Measurements from ENCODE around the gene GPR89A. TPM values are rescaled to one million over a fixed set of nuclear protein-coding genes. Genes with fewer than 3 reads are reported as not detected.
"Not testable (repeated sequence)": the region's sequence is repeated elsewhere in the genome, so short reads cannot be mapped to it uniquely, and the experiment has no call there.

The GPR89A gene
- polyA plus RNA-seq, 1 donor = 11.3 TPM

DNA sequence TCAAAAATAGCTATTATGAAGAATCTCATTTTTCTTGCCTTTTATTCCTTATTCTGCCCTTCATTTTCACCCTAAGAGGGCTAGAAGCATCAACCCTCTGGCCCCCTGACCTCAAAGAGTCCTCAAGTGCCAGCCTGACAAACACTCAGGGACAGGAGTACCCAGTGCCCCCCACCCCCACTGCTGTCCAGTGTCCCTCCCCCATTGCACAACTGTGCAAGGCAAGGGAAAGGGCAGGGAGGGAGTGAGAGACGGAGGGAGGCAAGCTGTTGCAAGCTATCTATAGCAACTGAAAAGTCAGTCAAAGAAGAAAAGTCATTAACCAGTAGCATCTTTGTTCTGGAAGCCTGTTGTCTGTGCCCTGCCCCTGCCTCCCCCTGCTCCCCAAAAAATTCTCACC is 78.3 kb downstream of the GPR89A start:
- DNase-seq (ENCODE audit: low read depth) = not testable (repeated sequence)

DNA sequence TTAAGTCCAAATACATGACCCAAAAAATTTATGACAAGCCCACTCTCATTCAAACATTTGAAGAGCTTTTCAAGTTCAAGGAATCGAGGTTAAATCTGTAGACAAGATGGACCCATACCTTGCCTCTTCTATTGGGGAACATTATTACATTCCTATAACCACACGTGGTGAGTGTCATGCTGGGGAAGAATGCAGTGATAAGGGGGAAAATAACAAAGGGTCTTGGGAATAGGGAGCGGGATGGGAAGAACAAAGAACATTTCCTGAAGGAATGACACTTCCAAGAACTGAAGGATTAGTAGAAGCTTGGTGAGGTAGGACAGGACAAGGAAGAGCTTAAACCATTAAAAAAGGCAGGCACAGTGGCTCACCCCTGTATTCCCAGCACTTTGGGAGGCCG is 80.5 kb downstream of the GPR89A start:
- DNase-seq (ENCODE audit: low read depth) = no peak

DNA sequence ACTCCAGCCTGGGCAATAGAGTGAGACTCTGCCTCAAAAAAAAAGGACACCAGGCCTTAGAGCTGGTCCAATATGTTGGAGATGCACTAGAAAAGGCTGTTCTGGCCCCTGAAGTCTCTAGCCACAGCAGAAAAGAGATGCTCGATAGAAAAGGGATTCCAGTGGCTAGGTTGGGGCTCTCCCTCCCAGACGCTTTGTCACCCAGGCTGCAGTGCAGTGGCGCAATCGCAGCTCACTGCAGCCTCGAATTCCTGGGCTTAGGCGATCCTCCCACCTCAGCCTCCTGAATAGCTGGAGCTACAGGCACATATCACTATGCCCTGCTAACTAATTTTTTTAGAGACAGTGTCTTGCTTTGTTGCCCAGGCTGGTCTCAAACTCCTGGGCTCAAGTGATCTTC is 81.1 kb downstream of the GPR89A start:
- no peak for DNase-seq (ENCODE audit: low read depth)

DNA sequence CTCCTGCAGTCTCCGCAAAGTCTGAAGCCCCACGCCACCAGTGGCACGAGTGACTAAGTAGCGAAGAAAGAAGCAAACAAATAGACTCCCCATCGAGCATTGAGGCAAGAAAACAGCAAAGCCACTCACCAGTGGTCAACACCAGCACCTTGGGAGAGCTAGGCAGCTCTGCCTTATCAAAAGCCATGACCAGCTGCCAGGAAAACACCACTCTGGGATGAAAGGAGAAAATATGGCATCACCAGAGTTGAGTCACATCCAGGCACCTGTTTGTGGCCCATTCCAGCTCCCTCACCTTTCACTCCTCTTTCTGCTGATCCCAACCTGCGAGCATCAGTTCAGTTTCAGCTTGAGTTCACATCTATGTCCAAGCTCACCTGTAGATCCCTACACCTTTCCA is 82.1 kb downstream of the GPR89A start:
- no peak for DNase-seq (ENCODE audit: low read depth)

DNA sequence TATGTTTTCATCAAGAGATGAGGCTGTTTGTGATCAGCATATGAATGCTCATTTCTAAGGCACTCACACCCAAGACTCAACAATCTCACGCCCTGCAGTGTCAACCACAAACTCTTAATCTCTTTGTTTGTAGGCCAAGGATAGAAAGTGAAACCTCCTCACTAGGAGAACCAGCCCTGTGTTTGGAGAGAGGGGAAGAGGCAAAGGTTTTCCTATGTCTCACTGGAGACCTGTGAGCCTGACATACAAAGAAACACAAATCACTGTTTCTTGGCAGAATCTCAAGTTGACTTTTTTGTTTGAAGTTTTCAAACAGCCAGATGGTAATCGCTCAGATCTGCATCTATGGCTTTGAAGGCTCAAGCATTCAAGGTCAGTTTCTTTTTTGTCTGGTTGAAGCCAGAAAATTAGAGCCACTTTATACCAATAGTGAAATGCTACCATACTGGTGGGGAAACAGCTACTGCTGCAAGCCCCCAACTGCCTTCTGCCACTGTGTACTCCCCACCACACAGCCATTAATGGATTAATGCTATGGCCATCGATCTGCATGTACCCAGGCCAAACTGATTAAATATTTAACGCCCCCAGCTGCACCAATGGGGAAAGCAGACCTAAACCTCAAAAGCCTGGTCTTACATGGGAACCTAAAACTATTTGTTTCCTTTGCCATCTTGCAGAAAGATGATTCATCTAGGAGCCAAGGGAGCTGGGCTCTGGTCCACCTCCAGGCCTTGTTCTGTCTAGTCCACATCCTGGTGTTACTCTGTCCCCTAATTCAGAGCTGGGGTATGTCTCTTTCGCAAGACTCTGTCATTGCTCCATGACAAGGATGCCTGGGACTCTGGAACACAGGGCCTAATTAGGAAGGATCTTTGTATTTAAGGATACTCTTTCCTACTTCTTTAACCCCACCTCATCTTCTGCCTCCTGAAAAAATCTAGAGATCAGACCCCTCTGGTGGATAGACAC is 83.1 kb downstream of the GPR89A start:
- DNase-seq (ENCODE audit: low read depth) = no peak

DNA sequence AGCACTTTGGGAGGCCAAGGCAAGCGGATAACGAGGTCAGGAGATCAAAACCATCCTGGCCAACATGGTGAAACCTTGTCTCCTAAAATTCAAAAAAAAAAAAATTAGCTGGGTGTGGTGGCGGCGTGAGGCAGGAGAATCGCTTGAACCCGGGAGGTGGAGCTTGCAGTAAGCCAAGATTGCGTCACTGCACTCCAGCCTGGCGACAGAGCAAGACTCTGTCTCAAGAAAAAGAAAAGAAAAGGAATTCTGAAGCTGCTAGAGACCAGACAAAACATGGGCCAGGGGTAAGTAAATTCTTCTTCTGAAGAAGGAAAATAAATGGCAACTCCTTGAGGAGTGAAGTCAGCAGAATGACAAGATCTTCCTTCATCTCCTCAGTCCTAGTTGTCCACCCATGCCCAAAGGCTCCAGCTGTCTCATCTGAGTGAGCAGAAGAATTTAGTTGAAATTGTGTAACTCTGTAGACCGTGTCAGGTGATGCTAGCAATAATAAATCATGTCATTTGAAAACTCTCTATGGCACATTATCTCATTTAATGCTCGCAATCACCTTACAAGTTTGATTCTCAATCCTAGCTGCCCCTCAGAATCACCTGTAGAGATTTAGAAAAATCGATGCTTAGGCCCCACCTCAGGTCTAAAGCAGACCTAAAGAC is 85.1 kb downstream of the GPR89A start:
- DNase-seq (ENCODE audit: low read depth) = no peak

DNA sequence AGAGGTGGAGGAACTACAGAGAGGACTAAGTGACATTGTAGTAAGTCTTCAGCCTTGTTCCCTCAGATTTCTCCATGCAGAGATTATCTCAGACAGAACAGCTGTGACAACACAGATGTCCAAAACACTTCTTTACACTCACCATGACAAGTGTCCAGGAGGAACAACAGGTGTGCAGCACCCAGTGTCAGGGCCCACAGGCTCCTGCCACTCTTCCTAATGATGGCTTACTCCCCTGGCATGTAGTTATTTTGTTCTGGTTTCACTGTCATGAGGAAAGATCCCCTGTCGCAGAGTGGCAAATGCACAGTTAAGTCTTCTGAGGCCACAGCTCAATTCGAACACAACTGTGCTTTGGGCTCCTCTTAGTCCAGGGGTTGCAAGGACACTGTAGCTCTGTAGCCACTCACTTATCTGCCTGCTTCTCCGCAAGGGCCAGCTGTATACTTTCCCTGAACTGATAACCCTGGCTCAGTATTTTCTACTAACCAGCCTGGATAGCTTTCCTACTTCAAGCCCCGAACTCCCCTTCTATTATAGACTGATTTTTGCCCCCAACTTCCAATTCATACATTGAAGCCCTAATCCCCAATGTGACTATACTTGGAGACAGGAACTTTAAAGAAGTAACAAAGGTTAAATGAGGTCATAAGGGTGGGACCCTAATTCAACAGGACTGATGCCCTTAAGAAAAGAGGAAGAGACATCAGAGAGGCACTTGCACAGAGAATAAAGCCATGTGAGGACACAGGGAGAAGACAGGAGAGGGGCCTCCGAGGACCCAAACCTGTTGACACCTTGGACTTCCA is 88.2 kb downstream of the GPR89A start:
- no peak for DNase-seq (ENCODE audit: low read depth)

DNA sequence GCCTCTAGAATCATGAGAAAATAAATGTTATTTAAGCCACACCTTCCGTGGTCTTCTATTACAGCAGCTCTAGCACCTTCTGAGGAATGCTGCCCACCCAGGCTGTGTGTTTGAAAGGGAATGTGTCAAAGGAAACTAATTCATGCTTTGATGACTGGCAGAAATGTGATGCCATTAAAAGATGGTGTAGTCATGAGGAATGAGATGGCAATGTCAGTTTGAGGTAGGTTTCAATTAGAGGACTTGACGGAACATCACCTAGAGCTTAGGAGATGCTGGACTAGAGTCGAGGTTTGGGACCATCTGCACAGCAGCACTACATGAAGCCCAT is 88.8 kb downstream of the GPR89A start:
- DNase-seq (ENCODE audit: low read depth) = no peak

DNA sequence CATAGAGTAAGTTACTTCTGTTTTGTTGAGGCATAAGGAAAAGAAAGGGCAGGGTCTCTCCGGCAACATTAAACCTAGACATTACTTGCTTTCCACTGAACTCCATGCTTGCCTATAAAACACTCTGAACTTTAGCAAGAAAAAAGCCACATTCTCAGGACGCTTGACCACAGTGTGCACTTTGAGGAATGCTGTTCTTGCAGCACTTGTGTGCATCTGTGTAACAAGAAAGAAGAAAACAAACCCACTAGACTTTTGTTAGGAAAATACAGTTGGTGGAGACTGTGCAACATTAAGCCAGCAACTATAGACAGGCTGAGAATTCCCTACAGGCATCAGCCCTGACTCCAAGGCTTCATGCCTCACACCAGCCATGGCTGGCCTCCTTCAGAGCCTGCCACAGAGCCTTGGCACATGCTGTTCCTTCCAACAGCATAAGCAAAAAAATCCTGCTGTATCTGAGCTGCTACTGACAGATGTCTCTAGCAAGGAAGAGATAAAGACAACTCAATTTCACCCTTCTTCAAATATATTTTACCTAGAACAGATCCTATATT is 93.6 kb downstream of the GPR89A start:
- no peak for DNase-seq (ENCODE audit: low read depth)

DNA sequence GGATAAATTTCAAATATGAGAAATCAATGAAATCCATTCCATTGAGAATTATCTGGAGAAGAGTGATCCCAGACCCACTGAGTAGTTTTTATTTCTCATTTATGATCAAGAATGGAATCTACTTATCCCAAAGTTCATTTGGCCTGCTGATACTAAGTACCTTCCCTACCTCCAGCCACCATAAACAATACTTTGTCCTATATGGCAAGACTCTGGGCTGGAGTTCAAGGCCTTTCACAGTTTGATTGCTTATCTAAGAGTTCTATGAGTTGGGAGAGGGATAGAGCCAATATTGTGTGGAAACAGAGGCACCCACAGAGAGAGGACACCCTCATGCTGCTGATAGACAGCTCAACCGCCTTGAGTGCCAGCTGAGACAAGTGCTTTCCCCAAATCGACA is 94.3 kb downstream of the GPR89A start:
- DNase-seq (ENCODE audit: low read depth) = no peak

DNA sequence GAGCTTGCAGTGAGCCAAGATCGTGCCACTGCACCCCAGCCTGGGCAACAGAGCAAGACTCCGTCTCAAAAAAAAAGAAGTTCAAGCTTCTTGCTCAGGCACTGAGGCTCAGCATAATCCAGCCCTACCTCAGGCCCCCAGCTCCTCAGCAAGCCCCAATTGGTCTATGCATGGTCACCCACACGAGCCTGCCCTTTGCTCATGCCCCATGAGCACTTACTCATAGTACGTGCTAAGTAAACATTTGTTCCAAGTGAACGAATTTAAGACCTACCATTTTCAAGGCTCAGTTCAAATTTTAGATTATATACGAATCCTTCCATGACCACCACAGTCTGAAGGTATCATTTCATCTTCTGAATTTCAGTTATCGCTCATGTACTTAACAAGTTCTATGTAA is 95.0 kb downstream of the GPR89A start:
- DNase-seq (ENCODE audit: low read depth) = no peak

DNA sequence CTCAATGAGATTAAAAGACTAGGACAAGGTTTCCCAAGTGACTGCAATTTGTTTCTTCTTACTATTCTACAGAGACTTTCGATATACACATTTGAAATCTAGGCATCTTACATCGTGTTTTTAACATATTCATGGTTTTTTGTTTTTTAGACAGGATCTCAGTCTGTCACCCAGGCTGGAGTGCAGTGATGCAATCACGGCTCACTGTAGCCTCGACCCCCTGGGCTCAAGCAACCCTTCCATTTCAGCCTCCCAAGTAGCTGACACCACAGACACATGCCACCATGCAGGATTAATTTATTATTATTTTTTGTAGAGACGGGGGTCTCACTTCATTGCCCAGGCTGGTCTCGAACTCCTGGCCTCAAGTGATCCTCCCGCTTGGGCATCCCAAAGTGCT is 97.8 kb downstream of the GPR89A start:
- no peak for DNase-seq (ENCODE audit: low read depth)

DNA sequence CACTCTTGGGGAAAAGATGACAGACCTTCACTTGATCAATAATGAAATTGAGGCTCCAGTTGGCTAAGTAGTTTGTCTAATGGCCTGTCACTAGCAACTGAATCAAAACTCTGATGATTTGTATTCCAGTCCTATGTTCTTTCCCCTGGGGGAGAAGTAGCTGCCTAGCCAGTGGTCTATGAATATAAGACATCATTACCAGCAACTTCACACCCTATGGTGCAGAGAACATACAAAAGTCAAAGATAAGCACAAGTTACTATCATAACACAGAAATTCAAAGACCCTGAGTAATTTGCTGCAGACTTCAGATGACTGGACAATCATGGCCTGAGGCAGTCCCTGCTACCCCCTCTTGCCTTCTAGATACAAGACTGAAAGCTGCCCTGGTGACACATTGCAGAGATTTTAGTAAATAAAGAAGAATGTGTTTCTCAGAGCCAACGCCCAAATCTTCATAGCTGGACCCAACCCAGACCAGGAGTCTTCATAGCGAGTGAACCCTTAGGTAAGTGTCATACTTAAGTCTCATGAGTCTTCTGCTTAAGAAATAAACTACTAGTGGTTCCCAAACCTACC is 98.4 kb downstream of the GPR89A start:
- DNase-seq (ENCODE audit: low read depth) = no peak

DNA sequence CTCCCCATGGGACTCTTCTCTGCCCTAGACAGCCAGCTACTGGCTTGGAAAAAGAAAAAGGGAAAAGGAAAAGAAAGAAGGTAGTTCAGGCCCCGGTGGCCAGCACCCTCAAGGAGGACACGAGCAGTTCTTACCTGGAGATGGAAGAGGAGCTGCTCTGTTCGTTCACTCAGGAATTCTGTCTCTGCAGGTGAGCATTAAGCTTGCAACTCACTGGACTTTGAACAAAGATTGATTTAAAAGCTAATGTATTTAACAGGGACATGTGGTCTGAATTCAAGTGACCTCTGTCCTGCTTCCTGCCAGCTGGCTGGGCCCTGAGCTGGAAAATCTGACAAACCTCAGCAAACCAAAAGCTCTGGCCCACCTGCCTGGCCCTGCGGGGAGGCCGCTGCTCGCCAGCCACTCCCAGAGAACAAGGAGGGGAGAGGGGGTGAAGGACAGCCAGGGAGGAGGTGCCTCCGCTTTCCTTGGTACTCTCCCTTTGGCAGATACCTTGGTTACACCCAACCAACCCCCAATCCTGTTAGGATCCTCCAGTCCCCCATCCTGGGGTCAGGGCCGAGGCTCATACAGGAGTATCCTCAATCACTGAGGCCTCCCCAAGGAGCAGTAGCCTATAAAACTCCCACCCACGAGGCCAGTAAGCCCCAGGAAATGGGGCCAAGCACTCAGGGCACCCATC is 99.5 kb downstream of the GPR89A start, which contains the start of gene PDZK1:
PDZK1 (minus strand) TSS at position 186 of the 685 bp plus-strand sequence. CDS start 19,347 bp downstream, outside the sequence.
- no peak for DNase-seq (ENCODE audit: low read depth)

DNA sequence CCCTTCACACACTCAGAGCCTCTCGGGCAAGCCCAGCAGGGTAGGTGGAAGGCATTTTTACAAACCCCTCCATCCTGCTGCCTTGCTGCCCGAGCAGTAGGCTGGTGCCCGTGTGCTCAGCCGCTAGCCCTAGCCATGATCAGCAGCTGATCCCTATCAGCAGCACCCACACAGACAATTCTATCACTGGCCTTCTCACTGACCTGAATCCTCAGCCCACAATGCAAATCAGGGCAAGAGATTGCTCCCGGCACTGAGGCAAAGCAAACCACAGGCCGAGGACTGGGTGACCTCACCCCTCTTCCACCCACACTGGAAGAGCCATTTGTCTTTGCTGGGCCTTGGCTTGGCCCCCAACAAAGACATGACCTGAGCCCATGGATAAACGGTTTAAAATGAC is 100.3 kb downstream of the GPR89A start:
- no peak for DNase-seq (ENCODE audit: low read depth)

DNA sequence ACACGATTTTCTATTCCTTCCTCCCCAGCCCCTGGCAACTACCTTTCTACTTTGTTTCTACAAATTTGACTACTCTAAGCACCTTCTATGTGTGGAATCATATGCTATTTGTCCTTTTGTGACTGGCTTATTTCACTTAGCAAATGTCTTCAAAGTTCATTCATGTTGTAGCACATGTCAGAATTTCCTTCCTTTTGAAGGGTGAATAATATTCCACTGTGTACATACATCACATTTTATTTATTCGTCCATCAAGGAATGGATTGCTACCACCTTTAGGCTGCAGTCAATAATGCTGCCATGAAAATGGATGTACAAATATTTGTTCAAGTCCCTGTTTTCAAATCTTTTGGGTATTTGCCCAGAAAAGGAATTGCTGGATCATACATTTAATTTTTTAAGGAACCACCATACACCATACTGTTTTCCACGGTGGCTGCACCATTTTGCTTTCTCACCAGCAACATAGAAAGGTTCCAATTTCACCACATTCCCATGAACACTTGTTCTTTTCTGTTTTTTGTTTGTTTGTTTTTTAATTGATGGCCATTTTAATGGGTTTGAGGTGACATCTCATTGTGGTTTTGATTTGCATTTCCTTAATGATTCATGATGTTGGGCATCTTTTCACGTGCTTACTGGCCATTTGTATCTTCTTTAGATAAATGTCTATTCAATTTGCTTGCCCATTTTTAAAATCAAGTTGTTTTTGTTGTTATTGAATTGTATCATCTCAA is 102.7 kb downstream of the GPR89A start:
- DNase-seq (ENCODE audit: low read depth) = no peak

DNA sequence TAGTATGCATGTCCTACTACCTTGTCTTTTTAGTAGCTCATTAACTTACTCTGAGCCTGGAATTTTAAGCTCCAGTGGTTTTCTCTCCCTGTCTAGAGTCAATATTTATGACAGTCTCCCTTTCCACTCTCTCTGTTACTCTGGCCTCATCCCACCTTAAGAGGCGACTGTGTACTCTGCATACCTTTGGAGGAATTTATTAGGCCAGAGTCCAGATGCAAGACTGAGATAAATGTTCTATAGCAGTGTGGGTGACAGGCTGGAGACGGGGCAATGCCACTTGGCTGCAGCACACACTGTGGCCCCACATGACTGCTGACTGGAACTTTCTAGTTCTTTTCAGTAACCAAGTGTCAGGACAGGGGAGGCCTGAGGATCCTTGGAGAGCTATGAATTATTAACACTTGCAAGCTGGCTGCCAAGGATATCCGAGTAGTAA is 103.4 kb downstream of the GPR89A start:
- no peak for DNase-seq (ENCODE audit: low read depth)

DNA sequence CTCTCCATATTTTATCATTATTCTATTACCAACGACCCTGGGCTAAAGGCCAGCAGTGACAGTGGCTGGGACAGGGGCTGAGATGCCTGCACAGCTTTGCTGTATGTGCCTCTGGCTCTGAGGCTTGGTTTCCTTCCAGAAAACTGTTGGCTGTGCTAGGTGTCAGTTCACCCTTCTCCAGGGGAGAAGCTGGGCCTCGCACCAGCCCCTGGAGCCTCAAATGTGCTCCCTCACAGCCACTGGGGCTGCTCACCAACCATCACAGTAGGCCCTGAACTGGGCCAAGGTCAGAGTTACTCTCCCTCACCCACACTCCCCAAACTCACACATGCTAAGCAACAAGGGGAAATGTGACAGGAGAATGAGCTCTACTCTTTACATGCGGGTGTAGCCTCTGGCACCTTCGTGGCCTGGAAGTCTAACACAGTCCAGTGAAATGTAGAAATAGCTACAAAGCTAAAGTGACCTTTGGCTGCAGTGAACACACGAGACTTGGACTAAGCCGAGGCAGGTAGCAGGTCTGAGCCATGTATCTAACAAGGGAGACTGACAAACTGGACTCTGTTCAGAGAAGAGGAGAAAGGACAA is 106.8 kb downstream of the GPR89A start:
- DNase-seq (ENCODE audit: low read depth) = no peak

DNA sequence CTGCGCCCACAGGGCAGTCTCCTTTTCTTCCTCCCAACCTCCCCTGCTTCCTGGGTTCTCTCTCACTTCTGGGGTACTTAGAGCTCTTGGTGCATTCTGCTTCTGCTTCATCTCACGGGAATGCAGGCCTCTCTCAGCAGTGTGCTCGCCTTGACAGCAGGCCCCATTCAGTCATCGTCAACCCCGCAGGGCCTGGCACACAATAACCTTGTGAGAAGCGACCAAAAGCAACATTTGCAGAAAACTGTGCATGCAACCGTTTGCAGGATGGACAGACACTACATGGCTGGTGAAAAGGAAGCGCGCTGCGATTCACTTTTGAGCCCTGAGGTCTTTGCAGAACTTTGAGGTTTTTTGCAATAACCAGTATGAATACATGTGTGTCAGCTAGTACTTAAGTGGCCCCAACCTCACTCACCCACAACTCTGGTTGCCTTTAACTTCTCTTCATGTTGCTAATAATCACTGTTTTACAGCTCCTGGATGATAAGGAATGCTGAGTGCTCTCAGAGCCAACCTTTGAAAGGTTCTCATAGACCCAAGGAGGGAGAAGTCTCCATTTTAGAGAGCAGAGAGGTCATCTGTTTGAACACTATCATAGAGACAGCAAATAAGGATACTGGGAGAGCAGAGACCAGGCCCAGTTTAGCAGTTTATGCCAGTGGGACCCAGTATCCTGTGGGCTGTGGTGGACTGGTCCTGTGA is 109.0 kb downstream of the GPR89A start:
- no peak for DNase-seq (ENCODE audit: low read depth)
